ENCODE measurements around the gene SPAG17.

SPAG17 gene

GRCh38 chr1:117921991-117922390 is 263.0 kb downstream of the SPAG17 start:
- TF ChIP-seq TAF1 (IDR thresholded peaks at IDR 0.05; ENCODE audit: borderline replicate concordance, insufficient read depth, low read length) = no peak
- no peak for TF ChIP-seq REST (IDR thresholded peaks at IDR 0.05; ENCODE audit: insufficient read depth in 1 of 2, low read depth in 2 of 2, low read length in 2 of 2)
- no peak for TF ChIP-seq FOXP2 (optimal IDR thresholded peaks at IDR 0.05; ENCODE audit: borderline replicate concordance, extremely low read depth, extremely low read length, insufficient read depth)
- no peak for TF ChIP-seq SIN3A (IDR thresholded peaks at IDR 0.05; ENCODE audit: borderline replicate concordance, insufficient read depth, low read length)
- TF ChIP-seq POLR2AphosphoS5 (IDR thresholded peaks at IDR 0.05; ENCODE audit: low read depth, low read length) = no peak

- TF ChIP-seq FOXP2 (optimal IDR thresholded peaks at IDR 0.05; ENCODE audit: borderline replicate concordance, extremely low read depth, extremely low read length, insufficient read depth) = no peak
- no peak for TF ChIP-seq POLR2AphosphoS5 (IDR thresholded peaks at IDR 0.05; ENCODE audit: low read depth, low read length)
- no peak for TF ChIP-seq TAF1 (IDR thresholded peaks at IDR 0.05; ENCODE audit: borderline replicate concordance, insufficient read depth, low read length)
Measured at GRCh38 chr1:117919376-117919775, 265.7 kb downstream of the SPAG17 start.

GRCh38 chr1:117911051-117911450 is 274.0 kb downstream of the SPAG17 start:
- no peak for TF ChIP-seq SIN3A (IDR thresholded peaks at IDR 0.05; ENCODE audit: borderline replicate concordance, insufficient read depth, low read length)
- no peak for TF ChIP-seq FOXP2 (optimal IDR thresholded peaks at IDR 0.05; ENCODE audit: borderline replicate concordance, extremely low read depth, extremely low read length, insufficient read depth)
- TF ChIP-seq POLR2AphosphoS5 (IDR thresholded peaks at IDR 0.05; ENCODE audit: low read depth, low read length) = no peak
- no peak for TF ChIP-seq TAF1 (IDR thresholded peaks at IDR 0.05; ENCODE audit: borderline replicate concordance, insufficient read depth, low read length)
- TF ChIP-seq REST (IDR thresholded peaks at IDR 0.05; ENCODE audit: insufficient read depth in 1 of 2, low read depth in 2 of 2, low read length in 2 of 2) = no peak

DNA sequence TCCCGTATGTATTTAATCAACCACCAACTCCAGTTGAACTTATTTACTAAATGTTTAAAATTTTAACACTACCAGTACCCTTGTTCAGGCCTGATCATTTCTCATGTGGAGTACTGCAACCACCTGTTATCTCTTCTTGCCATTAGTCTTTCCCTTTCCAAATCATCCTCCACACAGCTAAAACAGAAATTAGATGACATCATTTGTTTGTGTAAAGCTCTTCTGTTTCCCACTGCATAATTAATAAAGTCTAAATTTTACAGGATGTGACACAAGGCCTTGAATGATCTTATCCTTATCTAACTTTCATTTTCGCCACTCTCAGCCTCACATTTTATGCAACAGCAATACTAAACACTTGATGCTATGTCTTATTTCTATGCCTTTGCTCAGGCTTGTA is 280.0 kb downstream of the SPAG17 start:
- no peak for TF ChIP-seq TAF1 (IDR thresholded peaks at IDR 0.05; ENCODE audit: borderline replicate concordance, insufficient read depth, low read length)
- TF ChIP-seq SIN3A (IDR thresholded peaks at IDR 0.05; ENCODE audit: borderline replicate concordance, insufficient read depth, low read length) = no peak
- TF ChIP-seq REST (IDR thresholded peaks at IDR 0.05; ENCODE audit: insufficient read depth in 1 of 2, low read depth in 2 of 2, low read length in 2 of 2) = no peak
- no peak for TF ChIP-seq FOXP2 (optimal IDR thresholded peaks at IDR 0.05; ENCODE audit: borderline replicate concordance, extremely low read depth, extremely low read length, insufficient read depth)
- no peak for TF ChIP-seq POLR2AphosphoS5 (IDR thresholded peaks at IDR 0.05; ENCODE audit: low read depth, low read length)

DNA sequence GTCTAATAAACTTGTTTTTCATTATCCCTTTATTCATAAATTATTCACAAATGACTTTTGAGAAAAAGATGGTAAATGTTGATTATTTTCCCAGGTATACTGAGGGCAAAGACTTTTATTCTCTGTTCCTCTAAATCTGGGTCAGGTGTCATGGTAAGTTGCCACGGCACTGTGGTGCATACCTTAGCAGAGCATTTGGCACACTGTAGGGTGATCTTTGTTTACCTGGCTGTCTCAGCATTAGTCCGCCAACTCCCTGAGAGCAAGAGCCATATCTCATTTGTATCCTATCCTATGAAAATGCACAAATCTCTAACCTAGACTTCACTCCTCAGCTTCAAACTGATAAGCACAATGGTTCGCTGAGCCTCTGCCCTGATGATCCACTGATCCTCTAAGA is 280.5 kb downstream of the SPAG17 start:
- TF ChIP-seq SIN3A (IDR thresholded peaks at IDR 0.05; ENCODE audit: borderline replicate concordance, insufficient read depth, low read length) (no peak), REST (IDR thresholded peaks at IDR 0.05; ENCODE audit: insufficient read depth in 1 of 2, low read depth in 2 of 2, low read length in 2 of 2) (no peak), POLR2AphosphoS5 (IDR thresholded peaks at IDR 0.05; ENCODE audit: low read depth, low read length) (no peak), TAF1 (IDR thresholded peaks at IDR 0.05; ENCODE audit: borderline replicate concordance, insufficient read depth, low read length) (no peak), FOXP2 (optimal IDR thresholded peaks at IDR 0.05; ENCODE audit: borderline replicate concordance, extremely low read depth, extremely low read length, insufficient read depth) (no peak)
